PFSK-1 (cell line): ENCODE results near the gene AKAP1.

Experiments
- FOXP2 ChIP-seq: optimal IDR thresholded peaks from 2 replicates; pipeline ENCODE3; 2011; ENCODE audit warnings: borderline replicate concordance, control low read depth, inconsistent platforms; ENCODE audit not compliant: insufficient read depth; ENCODE audit errors: extremely low read length, extremely low read depth
- POLR2AphosphoS5 ChIP-seq: IDR thresholded peaks from 2 replicates; pipeline ENCODE4 v1.6.1; 2012; ENCODE audit warnings: low read depth, mild to moderate bottlenecking, control low read depth, low read length, moderate library complexity
- SIN3A ChIP-seq: IDR thresholded peaks from 2 replicates; pipeline ENCODE4 v1.6.1; 2012; ENCODE audit warnings: mild to moderate bottlenecking, low read length, moderate library complexity, borderline replicate concordance; ENCODE audit not compliant: insufficient read depth
- TAF1 ChIP-seq: IDR thresholded peaks from 2 replicates; pipeline ENCODE4 v1.6.1; 2012; ENCODE audit warnings: low read length, control low read depth, borderline replicate concordance; ENCODE audit not compliant: insufficient read depth
- TF ChIP-seq, protein P1 (sequence below), 2 experiments: IDR thresholded peaks; 2 replicates each; pipeline versions ENCODE4 v1.6.1 to v1.8.0; 2011 to 2012; ENCODE audit warnings: low read depth in 2 of 2, low read length in 2 of 2, control low read depth in 1 of 2, inconsistent platforms in 1 of 2, mild to moderate bottlenecking in 1 of 2, moderate library complexity in 1 of 2; ENCODE audit not compliant: insufficient read depth in 1 of 2

GRCh38 chr17:57084802-57085447 is at the start of gene AKAP1:
- peak; percentile 59 for TF ChIP-seq FOXP2
- peak; percentile 60; the same call in 1 of the 2 replicates for TF ChIP-seq SIN3A
- TF ChIP-seq POLR2AphosphoS5, result peak; percentile 95
- TF ChIP-seq, protein P1, sequence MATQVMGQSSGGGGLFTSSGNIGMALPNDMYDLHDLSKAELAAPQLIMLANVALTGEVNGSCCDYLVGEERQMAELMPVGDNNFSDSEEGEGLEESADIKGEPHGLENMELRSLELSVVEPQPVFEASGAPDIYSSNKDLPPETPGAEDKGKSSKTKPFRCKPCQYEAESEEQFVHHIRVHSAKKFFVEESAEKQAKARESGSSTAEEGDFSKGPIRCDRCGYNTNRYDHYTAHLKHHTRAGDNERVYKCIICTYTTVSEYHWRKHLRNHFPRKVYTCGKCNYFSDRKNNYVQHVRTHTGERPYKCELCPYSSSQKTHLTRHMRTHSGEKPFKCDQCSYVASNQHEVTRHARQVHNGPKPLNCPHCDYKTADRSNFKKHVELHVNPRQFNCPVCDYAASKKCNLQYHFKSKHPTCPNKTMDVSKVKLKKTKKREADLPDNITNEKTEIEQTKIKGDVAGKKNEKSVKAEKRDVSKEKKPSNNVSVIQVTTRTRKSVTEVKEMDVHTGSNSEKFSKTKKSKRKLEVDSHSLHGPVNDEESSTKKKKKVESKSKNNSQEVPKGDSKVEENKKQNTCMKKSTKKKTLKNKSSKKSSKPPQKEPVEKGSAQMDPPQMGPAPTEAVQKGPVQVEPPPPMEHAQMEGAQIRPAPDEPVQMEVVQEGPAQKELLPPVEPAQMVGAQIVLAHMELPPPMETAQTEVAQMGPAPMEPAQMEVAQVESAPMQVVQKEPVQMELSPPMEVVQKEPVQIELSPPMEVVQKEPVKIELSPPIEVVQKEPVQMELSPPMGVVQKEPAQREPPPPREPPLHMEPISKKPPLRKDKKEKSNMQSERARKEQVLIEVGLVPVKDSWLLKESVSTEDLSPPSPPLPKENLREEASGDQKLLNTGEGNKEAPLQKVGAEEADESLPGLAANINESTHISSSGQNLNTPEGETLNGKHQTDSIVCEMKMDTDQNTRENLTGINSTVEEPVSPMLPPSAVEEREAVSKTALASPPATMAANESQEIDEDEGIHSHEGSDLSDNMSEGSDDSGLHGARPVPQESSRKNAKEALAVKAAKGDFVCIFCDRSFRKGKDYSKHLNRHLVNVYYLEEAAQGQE (IDR thresholded peaks at IDR 0.05; ENCODE audit: insufficient read depth in 1 of 2, low read depth in 2 of 2, low read length in 2 of 2), result peak; percentile 10 to 40; a peak in 1 of 4 replicates
- TF ChIP-seq TAF1, result peak; percentile 66; the same call in 1 of the 2 replicates
